COLO829 (cell line): ENCODE results near the gene PTPRG.

Experiments
- DNase-seq: peaks from one replicate; pipeline ENCODE4 v3.0.0; 2012; ENCODE audit warnings: low spot score

The PTPRG gene

GRCh38 chr3:61896251-61896650 lies 334.9 kb downstream of the PTPRG start:
- DNase-seq: no peak

- no peak for DNase-seq
These were observed 336.5 kb downstream of the PTPRG start for GRCh38 chr3:61897848-61898247.

GRCh38 chr3:61899700-61900462 lies 338.5 kb downstream of the PTPRG start:
- no peak for DNase-seq

- DNase-seq: no peak
These were observed 340.1 kb downstream of the PTPRG start for GRCh38 chr3:61901496-61901895.

GRCh38 chr3:61901986-61902385 lies 340.6 kb downstream of the PTPRG start:
- DNase-seq: no peak

- DNase-seq: no peak
These were observed 341.7 kb downstream of the PTPRG start for GRCh38 chr3:61903074-61903473.

GRCh38 chr3:61903931-61904657 lies 342.7 kb downstream of the PTPRG start:
- no peak for DNase-seq

- DNase-seq: no peak
These were observed 345.9 kb downstream of the PTPRG start for GRCh38 chr3:61907210-61907795.

GRCh38 chr3:61908382-61908781 lies 347.0 kb downstream of the PTPRG start:
- no peak for DNase-seq

GRCh38 chr3:61910732-61911131 lies 349.4 kb downstream of the PTPRG start:
- DNase-seq: no peak

- no peak for DNase-seq
These were observed 350.8 kb downstream of the PTPRG start for GRCh38 chr3:61912158-61912557.

- DNase-seq: no peak
These were observed 352.3 kb downstream of the PTPRG start for GRCh38 chr3:61913701-61914100.

GRCh38 chr3:61914276-61914675 lies 352.9 kb downstream of the PTPRG start:
- DNase-seq: no peak

- DNase-seq: no peak
These were observed 353.9 kb downstream of the PTPRG start for GRCh38 chr3:61915296-61915695.

- no peak for DNase-seq
These were observed 358.0 kb downstream of the PTPRG start for GRCh38 chr3:61919371-61919770.

GRCh38 chr3:61922118-61922517 lies 360.7 kb downstream of the PTPRG start:
- no peak for DNase-seq

GRCh38 chr3:61924090-61924735 lies 362.8 kb downstream of the PTPRG start:
- peak; percentile 8 for DNase-seq

- DNase-seq: no peak
These were observed 363.6 kb downstream of the PTPRG start for GRCh38 chr3:61924991-61925390.

GRCh38 chr3:61925721-61926120 lies 364.4 kb downstream of the PTPRG start:
- no peak for DNase-seq

- no peak for DNase-seq
These were observed 365.6 kb downstream of the PTPRG start for GRCh38 chr3:61926923-61927322.

GRCh38 chr3:61927332-61927731 lies 366.0 kb downstream of the PTPRG start:
- no peak for DNase-seq

- DNase-seq: no peak
These were observed 366.7 kb downstream of the PTPRG start for GRCh38 chr3:61928039-61928438.
